DMS 273 (cell line): ENCODE measurements around the gene OCA2.

ENCODE experiments used
- DNase-seq: peaks from one replicate; lab custom pipeline; 2025; ENCODE audit not compliant: unreplicated experiment; lab: John Stamatoyannopoulos, UW

Gene OCA2

DNA sequence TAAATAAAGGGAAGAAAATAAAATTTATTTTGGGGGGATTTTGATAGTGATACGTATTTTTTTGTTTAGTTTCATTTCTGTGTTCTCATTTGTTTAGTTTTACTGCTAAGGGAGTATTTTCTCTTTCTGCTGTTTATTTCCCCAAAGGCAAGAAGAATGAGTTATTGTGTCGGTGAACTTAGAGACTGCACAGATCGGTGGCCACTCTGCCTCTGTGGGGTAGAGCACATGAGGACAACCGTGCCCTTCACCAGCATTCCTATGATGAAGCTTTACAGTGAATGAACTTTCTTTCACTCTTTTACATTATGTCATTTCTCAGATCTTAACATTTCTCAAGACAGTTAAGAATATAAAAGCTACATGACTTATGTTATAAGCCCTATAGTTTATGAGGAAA lies 214.4 kb downstream of the OCA2 start:
- no peak for DNase-seq

DNA sequence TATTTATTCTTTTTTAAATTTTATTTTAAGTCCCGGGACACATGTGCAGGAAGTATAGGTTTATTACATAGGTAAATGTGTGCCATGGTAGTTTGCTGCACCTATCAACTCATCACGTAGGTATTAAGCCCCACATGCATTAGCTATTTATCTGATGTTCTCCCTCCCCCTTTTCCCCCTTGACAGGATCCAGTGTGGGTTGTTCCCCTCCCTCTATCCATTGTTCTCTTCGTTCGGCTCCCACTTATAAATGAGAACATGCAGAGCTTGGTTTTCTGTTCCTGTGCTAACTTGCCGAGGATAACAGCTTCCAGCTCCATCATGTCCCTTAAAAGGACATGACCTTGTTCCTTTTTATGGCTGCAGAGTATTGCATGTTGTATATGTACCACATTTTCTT lies 220.3 kb downstream of the OCA2 start:
- no peak for DNase-seq

DNA sequence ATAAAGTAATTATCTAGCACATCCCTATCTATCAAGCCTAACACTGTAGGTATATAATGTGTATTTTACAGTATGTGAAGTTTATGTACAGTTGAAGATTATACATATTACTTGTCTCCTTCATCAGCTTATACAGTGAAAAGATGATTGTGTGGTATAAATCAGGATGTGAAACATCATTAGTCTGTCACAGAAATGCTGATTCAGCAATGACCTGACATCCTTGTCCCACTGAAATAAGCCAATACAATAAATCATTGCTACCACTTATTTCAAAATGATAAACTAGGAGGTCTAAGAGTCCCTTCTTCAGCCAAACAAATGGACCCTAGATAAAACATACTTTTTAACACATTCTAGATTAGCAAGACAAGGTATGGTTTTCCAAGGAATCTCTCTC lies 225.3 kb downstream of the OCA2 start:
- DNase-seq, result no peak

DNA sequence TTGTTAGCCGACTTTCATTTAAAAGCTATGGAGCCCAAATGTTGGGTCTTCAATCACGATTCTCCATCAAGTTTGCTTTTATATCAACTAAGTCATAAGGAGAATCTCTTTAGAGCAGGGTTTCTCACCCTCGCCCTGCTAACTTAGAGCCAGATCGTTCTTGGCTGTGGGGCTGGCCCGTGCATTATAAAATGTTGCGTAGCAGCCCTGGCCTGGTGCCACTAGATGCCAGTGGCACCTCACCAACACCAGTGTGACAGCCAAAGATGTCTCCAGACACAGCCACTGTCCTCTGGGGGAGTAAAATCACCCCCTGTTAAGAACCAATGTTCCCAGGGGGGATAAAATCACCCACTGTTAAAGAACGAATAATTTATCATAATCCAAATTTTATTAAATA lies 226.1 kb downstream of the OCA2 start:
- DNase-seq, result no peak

DNA sequence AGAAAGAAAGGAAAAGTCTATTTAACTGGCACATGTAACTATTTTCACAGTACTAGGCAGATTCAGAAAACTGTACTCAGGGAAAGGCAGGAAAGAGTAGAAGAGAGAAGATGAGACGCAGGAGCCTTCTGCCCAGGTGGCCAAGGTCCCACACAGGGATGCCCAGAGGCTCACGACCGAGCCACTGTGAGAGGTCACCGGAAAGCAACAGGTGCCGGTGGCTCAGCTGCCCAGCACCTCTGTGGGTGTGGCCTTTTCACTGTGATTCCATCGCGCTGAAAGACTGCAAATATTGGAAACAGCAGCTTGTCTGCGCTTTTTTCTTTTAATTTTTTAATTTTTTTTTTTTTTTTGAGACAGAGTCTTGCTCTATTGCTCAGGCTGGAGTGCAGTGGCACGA lies 226.8 kb downstream of the OCA2 start:
- no peak for DNase-seq

DNA sequence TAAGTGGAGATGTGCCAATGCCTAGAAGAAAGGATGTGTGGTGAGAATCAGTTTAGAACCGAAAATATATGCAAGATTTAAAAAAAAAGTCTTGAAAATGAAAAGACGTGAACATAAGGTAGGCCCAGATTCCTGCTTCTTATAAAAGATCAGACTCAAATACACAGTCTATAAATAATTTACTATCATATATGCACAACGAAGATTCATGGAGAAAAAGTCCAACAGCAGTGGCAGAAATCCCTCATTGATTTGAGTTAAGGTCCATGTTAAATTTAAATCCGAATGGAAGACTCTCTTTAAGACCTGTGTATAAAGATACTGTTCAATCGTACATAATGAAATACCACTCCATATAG lies 227.2 kb downstream of the OCA2 start:
- no peak for DNase-seq

DNA sequence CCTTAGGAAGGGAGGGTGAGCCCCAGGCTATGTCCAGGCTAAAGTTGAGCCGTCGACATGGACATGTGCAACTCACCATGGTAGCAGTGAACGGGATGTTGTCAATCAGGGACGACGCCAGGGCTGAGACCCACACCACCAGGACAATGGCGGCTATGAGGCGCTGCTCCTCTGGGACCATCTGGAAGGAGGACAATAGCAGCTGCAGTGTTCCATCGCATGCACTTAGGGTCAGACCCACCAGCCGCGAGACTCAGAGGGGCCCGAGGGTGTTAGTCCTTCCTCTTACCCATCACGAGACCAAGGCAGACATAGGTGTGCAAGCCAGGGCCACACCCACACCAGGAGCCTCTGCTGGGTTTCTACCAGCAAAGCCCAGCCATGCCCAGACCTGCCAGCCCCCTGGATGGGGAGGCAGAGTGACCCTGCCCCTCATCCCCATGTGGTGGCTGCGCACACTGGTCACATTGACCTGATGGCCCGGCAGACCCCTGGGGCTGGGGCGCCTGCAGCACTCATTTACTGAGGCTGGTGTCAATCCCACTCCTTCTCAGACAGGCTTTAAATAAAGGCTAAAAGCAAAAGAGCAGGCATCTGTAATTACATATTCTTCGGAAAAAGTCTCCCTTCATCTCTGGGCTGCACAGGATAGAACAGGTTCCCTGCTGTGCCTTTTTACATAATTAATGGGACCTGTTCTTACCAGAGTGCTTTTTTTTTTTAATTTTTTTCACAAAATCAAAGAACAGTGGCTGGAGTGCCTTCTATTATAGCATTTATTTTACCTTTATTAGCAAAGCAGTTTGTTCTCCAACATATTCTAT lies 227.8 kb downstream of the OCA2 start:
- DNase-seq, result no peak

DNA sequence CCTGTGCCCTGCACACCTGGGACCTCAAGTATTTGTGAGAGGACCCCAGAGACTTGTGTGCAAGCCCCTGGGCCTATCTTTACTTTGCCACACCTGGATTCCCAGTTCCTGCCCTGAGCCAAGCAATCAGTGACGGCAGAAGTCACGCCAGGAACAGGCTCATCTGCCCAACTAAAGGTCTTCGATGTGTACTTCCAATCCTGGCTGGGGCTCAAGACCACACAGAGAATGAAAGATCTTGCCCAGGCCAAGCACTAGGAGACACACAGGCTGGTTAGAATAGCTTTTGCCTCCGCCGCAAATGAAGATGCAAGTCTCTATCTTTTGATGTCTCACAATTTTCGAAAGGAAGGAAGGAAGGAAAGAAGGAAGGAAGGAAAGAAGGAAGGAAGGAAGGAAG lies 228.8 kb downstream of the OCA2 start:
- no peak for DNase-seq

DNA sequence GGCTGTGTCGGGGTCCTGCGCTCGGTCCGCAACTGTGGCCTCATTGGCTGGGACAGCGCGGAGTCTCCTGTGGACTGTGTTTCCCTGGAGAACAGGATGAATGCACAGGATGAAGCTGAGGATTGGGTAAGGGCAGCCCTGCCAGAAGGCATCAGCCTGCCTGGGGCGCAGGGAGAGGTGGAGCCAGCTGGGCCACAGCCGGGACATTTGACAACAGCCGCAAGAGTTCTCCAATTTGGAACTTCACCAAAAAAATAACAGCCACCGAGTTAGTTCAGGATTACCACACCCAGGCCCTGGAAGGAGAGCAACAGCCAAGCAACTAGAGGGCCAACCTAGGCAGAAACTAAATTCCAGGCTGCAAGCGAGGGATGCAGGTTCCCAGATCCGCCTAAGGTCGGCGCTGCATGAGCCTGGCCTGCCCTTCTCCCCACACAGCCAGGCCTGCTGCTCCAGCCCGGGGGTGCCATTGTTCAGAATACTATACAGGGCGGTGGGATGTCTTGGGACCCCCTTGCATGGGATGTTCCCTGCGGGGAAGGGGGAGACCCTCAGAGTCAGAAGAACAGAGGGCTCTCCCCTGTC lies 229.3 kb downstream of the OCA2 start:
- DNase-seq, result no peak

DNA sequence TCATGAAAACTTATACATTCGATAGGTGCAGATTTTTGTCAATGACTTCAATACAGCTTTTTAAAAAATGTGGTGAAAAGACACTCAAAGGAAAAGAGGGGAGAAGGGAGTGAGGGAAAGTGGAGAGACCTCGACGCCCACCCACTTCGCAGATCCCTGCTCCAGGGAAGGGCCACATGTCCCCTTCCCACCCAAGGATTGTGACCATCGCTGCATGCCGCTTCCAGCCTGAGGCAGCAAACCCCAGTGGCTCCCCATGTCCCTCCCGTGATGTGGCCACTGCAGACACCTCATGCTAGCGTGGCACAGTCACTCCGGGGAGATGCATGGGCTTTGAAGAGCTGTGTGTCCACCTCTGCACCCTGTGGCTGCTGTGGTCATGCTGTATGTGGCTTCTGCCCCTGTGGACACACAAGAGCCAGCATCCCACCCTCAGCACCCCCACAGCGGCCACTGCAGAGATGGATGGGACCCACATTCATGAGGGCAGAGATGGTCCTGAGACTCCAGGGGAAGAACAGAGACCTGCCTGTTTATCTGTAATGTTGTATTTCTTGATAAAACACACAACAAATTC lies 230.2 kb downstream of the OCA2 start:
- DNase-seq, result no peak

DNA sequence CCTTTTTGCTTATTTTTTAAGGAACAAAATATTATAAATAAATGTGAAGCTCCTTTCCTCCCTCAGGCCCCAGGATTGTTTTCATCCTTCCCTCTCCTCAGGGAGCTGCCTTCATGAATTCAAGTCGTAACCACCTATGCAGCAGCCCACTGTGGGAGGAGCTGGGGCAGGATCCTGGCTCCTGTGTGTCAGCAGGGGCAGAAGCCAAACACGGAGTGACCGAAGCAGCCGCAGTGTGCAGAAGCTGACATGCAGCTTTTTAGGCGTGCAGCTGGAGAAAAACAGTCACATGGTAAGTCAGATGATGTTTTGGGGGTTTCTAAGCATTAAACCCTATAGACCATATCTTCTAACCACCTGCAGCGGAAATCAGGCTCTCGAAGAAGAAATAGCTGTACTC lies 231.3 kb downstream of the OCA2 start:
- DNase-seq, result no peak

DNA sequence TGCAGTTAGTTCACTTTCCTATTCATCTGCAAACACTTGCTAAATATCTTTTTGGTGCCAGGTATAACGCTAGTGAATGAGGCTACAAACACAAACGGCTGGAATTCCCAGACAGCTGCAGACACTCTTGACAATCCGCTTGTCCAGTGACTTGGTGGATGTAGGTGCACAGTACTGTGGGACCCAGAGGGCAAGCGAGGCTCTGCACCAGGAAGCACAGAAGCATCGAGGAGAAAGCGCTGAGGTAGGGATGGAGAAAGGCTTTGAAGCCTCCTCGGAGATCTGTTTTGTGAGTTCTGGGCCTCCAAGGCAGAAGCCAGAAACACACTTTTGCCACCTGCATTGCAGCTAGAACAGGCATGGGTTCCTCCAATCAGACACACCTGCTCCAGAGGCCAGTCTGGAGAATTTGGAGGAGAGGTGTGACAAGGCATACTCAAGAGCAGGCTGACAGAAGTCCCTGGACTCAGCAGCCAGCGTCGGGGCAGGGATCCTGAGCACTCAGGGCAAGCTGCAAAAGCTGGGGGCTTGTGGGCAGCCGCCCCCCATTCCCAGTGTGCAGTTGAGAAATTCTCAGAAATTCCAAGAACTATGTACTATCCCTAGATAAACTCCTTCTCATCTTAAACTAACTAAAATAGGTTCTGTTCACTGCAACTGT lies 232.5 kb downstream of the OCA2 start:
- DNase-seq, result no peak

DNA sequence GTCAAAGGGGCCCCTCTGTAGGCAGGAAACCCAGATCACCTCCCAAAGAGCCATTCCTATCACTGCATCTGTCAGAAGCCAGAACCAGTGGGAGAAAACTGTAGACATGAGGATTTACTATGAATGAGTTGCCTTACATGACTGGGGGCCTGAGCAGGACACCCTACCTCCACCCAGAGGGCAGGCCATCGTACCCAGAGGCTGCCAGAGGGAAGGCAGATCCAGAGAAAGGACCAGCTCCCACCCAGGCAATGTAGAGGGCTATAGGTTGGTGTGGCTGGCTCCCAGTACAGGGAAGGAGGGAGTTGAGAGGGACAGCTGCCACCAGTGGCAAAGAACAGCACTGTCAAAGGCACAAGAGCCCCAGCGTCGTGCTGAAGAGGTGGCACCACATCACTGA lies 233.2 kb downstream of the OCA2 start:
- DNase-seq, result no peak

DNA sequence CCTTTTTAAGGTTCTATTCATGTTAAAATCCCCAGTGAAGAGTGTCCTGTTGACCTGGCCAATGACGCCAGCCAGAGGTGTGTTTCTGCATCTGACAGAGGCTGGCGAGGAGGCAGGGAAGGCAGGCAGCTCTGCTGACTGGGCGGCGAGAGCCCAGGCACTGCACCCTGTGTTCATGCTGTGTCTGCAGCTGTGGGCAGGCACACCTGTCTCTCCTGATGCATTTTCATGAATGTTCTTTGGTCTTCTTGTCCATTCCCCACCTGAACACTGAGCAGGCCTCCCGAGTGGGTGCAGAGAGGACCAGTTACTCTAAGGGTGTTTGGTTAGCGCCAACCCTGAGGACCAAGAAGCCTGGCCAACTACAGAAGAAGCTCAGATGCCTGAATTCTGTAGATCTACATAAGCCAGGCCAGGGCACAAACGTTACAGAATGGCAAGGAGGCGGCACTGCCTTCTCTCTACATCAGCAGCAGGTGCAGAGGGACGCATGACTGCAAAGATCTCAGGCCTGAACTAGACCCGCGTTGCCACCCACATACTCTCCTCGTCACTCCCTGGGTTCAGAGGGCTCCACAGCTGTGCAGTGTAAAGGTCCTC lies 233.7 kb downstream of the OCA2 start:
- no peak for DNase-seq

DNA sequence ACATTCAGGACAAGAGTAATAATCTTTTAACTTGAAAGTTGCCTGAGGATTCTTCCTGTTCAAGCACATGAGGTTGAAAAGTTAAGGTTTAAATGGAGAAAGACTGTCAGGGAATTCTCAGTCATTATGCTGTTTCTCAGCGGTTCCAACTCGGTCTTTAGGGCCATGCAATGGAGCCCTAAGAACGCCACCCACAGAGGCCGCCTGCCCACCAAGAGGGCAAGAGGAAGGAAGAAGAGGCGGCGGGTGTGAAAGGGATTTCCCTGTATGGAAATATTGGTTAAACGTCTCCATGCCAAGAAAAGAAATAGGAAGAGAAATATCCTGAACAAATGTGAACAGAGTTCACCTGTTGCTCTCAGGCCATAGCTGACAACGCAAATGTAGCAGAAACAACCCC lies 234.4 kb downstream of the OCA2 start:
- DNase-seq, result no peak

DNA sequence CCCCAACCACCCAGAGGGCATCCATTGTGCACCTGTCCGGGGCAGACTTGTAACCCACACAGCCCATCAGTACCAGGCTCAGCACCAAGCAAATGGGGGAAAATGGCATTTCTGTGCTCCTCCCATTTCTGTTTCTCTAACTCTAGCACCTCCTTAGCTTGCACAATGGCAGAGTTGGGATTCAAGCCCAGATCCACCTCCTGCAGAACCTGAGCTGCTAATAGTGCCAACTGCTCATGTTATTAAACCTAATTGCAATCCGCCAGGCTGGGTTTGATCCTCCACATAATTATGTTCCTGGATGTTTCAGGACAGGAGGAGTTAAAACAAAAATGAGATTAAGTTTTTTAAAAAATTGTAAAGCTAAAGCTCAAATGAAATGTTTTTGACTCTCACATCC lies 235.0 kb downstream of the OCA2 start:
- DNase-seq, result peak; percentile 31

DNA sequence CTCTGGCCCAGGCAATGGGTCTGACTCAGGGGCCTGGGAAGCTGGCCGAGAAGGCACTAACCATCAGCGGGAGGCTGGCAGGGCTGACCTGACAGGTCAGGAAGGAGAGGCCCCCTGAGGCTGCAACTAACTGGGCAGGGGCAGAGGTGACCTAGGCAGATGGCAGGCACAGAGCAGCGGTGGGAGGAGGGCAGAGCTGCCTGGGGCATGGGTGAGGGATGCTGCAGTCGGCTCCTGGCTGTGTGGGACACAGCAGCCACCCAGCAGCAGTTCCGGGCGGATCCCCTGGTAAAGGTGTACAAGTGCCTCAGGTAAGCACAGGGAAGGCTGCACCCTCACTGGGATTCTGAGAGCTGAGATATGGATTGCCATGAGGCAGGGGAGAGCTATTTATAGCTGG lies 236.1 kb downstream of the OCA2 start:
- DNase-seq, result no peak

DNA sequence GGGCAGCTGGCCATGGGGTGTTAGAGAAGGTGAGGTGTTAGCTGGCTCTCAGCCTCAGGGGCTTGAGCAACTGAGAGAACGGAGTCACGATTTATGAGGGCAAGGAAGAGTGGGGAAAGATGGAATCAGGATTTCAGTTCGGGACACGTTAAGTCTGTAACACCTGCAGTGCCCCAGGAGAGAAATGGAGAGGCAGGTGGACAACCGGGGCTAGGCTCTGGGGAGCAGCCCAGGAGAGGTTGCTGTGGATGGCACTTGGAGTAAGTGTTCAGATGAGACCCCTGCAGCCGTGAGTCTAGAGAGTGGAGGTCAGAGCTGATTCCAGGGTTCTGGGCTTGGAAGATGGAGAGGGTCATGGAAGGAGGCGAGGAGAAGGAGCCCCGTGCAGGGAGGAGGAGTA lies 237.9 kb downstream of the OCA2 start:
- DNase-seq, result no peak

DNA sequence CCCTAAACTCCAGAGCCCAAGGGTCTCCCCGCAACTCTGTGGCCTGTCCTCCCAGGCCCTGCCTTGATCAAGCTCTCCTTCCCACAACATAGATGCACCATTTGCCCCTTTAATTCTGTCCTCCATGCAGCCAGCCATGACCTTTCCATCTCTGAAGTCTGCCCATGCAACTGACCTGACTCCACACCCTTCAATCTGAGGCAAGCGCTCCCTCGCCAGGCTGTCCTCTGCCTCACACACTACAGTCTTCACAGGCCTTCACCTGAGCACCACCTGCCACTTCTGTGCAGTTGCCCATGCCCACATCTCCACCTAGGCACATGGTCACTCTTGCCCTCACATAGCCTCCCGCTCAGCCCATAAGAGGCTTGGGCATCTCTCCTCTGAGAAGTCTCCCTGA lies 244.0 kb downstream of the OCA2 start:
- no peak for DNase-seq

DNA sequence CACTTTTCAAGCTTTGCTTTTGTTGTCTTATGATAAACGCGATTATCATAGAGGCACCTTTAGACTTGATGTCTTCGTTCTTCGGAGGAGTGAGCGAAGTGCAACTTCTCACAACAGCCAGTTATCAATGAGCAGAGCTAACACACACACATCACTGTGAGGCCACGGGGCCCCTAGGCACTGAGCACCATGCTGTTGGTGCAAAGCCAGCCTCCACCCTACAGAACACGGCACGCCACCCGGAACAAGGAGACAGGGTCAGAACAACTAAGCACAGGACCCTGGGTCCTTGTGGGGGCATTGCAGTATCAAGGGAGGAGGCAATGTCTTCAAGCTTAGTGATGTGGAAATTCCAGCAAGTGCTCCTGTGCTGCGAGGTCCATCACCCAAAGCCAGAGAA lies 244.5 kb downstream of the OCA2 start:
- no peak for DNase-seq

DNA sequence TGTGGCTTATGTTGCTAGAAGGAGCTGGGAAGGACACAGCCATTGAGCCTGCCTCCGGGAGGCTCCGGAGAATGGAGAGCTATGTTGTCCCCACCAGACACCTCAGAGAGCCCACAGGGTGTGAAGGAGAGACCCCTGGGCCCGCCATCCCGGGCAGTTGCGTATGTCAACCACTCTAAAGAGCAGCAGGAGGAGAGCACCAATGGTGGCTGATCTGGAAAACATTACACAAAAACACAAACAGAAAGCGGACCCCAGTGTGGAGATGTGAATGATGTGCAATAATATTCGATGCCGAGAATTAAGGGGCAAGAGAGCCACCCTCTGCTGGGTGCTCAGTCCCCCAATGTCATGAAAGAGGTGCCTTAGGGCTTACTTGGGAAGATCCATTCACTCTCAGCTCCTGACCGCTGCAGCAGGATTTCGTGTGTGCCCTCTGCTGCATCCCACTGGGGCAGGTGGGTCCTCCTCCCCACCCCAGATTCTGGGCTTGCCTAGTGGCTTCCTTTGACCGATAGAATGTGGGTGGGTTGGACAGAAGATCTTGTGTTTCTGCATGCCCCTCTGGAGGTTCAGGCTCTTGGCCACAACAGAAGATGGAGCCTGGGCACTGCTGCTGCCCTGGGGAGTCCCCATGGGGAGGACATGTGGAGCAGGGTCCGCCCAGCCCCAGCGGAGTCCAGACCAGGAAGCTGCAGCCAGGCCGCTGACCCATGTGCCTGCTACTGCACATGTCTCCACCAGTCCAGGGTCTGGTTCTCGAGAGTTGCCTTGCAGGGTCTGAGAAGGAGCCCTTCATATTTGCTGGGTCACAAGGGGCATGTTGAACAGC lies 245.3 kb downstream of the OCA2 start:
- no peak for DNase-seq
